Right renal cortex interstitium (tissue), 3 donors: ENCODE data around the gene BCL11B. TPM values are rescaled to one million over a fixed set of nuclear protein-coding genes. Genes with fewer than 3 reads are reported as not detected.

Experiments used
- DNase-seq, 3 donors: peaks; one replicate each; pipeline ENCODE4 v3.0.0-alpha.2; 2013; ENCODE audit warnings: low read depth in 3 of 3, low spot score in 2 of 3
- polyA plus RNA-seq, 3 donors: library from polyadenylated mRNA; unstranded; fragments of 120-200 nt; gene quantifications; one replicate each; pipeline ENCODE4 v1.2.1, GENCODE V29; 2013; ENCODE audit not compliant: insufficient read length in 3 of 3

The BCL11B gene
- polyA plus RNA-seq, 3 donors, result 2.0 to 2.3 (median 2.1) TPM

DNA sequence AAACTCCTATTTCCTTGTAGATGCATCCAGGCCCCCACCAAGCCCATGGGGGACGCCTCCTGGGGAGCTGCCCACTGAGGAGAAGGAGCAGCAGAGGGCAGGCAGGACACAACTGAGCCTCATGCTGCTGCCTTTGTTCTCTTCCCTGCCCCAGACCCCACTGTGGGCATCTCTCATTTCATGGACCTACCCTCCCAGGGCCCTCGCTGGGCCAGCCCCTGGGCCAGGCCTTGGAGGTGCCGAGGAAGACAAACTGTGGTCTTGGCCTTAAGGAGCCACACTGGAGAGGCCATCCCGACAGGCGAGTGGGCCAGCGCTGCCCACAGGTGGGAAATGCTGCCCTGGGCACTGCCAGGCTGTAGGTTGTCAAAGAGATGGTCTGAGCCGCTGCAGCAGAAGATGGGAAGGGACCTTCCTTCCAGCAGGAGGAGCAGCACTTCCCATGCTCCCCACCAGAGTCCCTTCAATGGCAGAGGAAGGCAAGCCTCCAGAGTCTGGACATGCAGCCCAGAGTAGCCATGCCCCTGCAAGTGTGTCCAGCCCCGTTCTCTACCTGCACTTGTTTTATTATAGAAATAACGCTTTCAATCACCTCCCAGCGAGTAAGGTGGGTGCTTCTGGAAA, 147.4 kb downstream of the BCL11B start:
- DNase-seq, result no peak

DNA sequence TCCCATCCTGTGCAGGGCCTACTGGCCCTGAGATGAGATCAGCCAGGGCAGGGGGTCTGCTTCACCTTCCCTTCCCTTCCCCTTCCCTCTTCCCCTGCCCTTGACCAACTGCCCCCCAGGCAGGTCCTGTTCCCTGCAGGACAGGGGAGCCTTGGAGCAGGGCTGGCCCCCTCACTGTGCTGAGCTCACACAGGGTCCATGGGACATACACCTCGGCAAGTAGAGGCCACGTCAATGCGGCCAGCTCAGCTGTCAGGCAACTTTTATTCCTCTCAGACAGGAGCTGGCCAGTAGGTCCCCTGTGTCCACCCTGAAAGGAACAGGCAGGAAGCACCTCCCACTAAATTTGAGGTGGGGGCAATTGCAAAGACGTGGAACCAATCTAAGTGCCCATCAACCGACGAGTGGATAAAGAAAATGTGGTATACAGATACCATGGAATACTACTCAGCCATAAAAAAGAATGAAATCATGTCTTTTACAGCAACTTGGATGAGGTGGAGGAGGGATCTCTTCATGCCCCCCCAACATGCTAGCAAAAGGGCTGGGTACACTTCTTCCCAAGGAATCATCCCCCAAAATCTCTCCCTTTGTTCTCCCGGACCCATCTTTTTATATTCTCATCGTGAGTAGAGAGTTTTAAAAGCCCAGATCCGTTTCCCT, 148.7 kb downstream of the BCL11B start:
- DNase-seq, result no peak

DNA sequence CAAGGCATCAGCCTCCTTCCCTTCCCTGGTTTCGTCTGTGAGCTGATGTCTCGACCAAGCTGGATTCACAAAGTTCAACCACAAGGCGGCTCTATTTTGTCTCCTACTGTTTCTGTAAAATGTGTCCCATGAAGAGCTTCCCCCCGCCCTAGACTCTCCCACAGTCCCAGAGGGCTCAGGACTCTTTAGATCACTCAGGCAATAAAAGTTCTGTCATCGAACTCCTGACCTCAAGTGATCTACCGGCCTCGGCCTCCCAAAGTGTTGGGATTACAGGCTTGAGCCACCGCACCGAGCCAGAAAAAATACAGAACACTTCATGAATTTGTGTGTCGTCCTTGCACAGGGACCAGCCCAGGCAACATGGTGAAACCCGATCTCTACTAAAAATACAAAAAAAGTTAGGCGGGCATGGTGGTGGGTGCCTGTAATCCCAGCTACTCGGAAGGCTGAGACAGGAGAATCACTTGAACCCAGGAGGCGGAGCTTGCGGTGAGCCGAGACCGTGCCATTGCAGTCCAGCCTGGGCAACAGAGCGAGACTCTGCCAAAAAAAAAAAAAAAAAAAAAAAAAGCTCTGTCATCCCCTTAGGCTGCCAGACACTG, 149.4 kb downstream of the BCL11B start:
- DNase-seq, result no peak

DNA sequence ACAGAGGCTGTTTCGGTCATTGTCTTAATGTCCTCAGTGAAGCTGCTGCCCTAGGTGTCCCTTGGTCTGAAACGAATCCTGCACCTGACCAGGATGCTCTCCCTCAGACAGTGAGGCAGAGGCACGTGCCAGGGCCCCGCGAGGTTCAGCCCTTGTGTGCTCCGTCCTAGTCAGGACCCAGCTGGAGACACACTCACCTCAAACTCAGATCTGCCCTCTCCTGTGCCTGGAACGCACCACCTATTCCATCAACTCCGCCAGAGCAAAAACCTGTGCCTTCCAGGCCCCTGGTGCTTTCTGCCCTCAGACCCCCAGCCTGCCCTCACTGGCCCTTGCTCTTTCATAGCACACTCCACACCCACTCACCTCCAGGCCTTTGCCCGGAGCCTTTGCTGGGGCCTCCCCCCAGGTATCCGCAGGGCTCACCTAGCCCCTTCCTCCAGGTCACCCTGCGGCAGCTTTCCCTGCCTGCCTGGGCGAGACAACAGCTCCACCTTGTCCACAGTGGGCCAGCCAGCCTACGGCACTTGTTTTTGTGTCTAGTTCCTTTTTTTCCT, 150.6 kb downstream of the BCL11B start:
- DNase-seq, result no peak

DNA sequence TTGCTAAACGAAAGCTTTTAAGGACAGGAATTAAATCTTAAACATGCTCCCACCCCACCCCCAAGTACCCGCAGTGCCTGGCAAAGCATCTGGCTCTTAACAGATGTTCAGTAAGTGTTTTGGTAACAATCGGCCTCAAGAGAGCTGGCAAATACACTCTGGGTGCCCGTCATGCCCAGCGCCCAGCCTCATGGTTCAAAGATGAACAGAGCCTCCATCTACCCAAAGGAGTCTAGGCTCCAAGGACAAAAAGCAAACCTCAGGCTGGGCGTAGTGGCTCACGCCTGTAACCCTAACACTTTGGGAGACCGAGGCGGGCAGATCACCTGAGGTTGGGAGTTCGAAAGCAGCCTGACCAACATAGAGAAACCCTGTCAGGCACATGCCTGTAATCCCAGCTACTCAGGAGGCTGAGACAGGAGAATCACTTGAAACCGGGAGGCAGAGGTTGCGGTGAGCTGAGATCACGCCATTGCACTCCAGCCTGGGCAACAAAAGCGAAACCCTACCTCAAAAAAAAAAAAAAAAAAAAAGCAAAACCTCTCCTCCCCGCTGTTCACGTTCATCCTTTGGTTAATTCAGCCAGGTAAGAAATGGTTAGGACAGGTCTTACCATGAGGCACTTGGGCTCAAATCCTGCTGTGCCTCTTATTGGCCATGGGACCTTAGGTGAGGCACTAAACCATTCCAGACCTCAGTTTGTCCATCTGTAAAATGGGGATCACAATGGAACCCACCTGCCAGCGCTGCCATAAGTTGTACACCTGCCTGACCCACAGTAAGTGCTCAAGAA, 151.3 kb downstream of the BCL11B start:
- no peak for DNase-seq

DNA sequence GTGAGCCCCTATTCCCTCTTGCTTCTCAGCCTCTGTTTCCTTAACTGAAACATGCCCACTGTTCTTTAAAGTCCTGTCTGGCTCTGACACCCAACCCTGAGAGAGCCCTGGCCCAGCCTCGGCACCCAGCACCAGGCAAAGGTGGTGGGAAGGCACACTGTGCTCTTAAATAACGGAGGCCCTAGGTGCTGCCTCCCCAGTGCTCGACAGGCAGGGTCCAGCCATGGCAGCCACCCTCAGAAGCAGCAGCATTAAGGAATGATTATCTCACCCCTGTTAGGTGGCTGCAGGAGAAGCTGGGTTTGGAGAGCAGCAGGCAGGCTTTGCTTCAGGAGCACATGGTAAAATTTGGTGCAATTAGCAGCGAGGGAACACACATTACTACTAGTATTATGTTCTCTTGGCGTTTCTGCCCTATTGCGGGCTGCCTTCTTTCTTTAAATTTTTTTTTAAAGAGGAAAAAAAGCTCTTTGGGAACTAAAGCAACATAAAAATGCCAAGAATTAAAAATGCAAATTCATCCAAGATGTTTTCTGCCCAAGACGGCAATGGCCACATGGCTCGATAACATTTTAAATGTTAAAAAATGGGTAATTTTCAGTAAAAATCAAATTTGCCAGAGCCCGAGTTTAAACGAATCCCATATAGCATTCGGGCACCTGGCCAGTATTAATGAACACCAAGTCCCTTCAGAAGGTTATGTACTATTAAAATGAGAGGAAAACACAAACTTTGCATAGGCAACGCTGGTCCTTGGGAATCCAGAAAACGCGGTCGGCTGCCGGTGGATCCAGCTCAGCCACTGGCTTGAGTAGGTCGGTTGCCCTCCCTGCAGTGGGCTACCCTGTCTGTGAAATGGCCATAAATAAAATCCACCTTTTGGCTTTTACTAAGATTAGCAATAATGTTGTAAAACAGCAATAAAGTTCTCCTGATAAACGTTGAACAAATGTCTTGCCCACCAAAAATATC, 152.2 kb downstream of the BCL11B start:
- no peak for DNase-seq

Other genes with a start within 250 kb of the BCL11B start
- 10 to 100 TPM; 59.1 to 66.2 (median 65.6) TPM for gene SETD3, start 208.7 kb upstream of the BCL11B start, polyA plus RNA-seq
- gene CCNK, start 209.2 kb upstream of the BCL11B start, polyA plus RNA-seq, result 10 to 100 TPM; 39.0 to 47.2 (median 40.4) TPM